Stimulated activated CD4-positive, alpha-beta T cell treated with anti-CD3 and anti-CD28 coated beads, Interleukin-2, amount 100 ng/mL, for 4 hours (primary cell): ENCODE measurements around the gene PLA2G4F.
"Not testable (repeated sequence)": the region's sequence is repeated elsewhere in the genome, so short reads cannot be mapped to it uniquely, and the experiment has no call there.

Experiments
- DNase-seq: peaks from one replicate; pipeline ENCODE4 v3.0.0-alpha.2; 2020; ENCODE audit warnings: low read depth

Gene PLA2G4F

DNA sequence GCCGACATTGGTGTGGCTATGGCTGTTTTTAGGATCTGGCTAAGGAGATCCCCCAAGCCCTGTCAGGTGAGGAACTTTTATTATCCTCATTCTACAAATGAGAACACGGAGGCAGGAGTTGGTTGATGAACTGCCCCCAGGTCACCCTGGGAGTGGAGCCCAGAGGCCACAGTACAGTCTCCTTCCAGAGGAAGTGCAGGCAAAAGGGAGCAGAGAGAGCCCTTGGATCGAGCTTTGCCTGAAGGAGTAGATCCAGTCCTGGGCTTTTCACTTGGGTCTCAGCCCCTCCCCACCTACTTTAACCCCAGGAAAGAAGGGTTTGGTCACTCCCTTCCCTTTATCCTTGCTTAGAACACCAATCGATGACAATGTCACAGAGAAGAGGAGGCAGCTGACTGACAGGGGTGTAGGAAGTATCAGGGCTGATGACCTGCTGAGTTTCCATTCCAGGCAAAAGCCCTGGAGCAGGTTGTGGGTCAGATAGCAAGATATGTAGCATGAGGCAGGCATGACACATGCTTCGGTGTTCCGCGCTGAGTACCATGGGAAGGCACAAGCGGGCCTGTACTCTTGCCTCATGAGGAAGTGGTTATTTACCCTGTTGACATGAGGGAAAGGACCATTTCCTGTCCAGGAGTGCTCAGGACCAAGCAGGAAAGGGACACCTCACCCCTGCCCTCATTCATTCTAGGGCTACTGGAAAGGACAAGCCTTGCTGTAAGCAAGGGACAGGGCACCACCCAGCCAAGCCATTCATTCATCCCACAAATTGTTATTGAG, 56.2 kb downstream of the PLA2G4F start:
- no peak for DNase-seq

GRCh38 chr15:42097018-42097417, 59.4 kb downstream of the PLA2G4F start:
- DNase-seq: no peak

GRCh38 chr15:42094512-42094963, 61.9 kb downstream of the PLA2G4F start, which contains the start of gene PLA2G4D:
Gene PLA2G4D (minus strand): TSS chr15:42094562. CDS start chr15:42094459, 103 bp downstream.
- DNase-seq: no peak

- DNase-seq: no peak
Observed at GRCh38 chr15:42093966-42094365, 62.5 kb downstream of the PLA2G4F start.

GRCh38 chr15:42092398-42093318, 63.8 kb downstream of the PLA2G4F start:
- DNase-seq: no peak

DNA sequence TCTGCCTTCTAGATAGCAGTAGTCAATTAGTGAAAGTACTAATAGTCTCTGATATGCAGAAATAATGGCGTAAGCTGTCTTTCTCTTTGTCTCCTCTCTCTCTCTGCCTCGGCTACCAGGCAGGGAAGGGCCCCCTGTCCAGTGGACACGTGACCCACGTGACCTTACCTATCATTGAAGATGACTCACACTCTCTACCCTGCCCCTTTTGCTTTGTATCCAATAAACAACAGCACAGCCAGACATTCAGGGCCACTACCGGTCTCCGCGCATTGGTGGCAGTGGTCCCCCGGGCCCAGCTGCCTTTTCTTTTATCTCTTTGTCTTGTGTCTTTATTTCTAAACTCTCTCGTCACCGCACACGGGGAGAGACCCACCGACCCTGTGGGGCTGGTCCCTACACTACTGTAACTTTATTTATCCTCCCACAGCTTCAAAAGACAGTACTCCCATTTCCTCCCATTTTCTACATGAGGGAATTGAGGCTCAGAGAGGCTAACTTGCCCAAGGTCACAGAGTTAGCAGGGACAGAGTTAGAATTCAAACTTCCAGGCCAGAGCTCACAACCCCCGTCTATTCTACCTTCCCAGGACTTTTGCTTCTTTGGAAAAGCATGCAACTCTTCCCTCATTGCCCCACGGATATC, 64.6 kb downstream of the PLA2G4F start:
- DNase-seq: not testable (repeated sequence)

DNA sequence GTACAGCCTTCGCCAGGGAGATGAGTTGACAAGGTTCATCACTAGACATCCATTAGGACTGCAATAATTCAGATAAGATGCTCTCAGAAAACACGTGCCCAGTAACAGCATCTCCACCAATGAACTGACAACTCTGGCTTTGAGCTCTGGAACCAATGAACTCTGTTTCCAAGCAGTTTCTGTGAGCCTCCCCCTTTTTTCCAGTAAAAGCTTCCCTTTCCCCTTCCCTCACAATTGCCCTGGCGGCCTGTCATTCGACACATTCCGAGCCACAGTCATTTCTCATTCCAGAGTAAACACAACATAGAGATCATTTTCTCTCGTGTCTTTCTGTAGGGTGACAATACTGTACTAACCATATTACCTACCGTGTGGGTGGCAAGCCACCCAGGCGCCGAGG, 65.7 kb downstream of the PLA2G4F start:
- DNase-seq: no peak

DNA sequence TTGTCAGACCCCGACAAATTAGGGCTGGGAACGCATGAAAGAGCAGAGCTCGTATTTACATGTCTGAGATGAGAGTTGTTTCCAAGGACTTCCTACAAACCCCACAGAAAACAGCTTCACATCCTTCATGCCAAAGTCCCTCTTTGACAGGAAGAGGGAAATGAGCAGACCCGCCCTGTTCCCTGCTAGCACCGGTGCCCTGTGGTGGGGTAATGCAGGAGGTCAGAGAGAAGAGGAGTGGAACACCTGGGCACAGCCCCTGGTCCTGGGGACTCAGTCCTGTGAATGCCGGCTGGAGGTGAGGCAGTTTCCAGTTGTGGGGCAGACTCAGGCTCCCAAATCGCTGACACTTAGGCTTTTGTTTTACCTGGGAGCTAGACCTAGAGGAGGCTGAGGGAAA, 66.1 kb downstream of the PLA2G4F start:
- DNase-seq: no peak

- DNase-seq: no peak
Observed at GRCh38 chr15:42089942-42090341, 66.5 kb downstream of the PLA2G4F start.
